Breast epithelium (tissue), 4 donors: Measurements from ENCODE around the gene ANKRD39. TPM values are rescaled to one million over a fixed set of nuclear protein-coding genes. Genes with fewer than 3 reads are reported as not detected.

ENCODE experiments used
- DNase-seq, 2 donors: peaks; one replicate each; pipeline ENCODE4 v3.0.0-alpha.2; 2019; ENCODE audit warnings: low spot score in 2 of 2
- H3K27ac ChIP-seq, 2 donors: fragments of 200-600 bp; sonication (generic) in 1 of 2; one replicate each; pipeline ENCODE4 v1.5.1; 2016 to 2019; ENCODE audit warnings: mild to moderate bottlenecking in 1 of 2
- H3K27me3 ChIP-seq, 2 donors: fragments of 200-600 bp; sonication (generic) in 1 of 2; one replicate each; pipeline versions ENCODE4 v1.5.1 to v1.6.0; 2017 to 2019; ENCODE audit warnings: control low read depth in 1 of 2, mild to moderate bottlenecking in 1 of 2
- H3K36me3 ChIP-seq: fragments of 200-600 bp; one replicate; pipeline ENCODE4 v1.5.1; 2019
- H3K4me1 ChIP-seq, 2 donors: fragments of 200-600 bp; sonication (generic); one replicate each; pipeline ENCODE4 v1.5.1; 2016 to 2019; ENCODE audit warnings: control low read depth in 1 of 2
- H3K4me3 ChIP-seq, 3 donors: fragments of 200-600 bp; sonication (generic); 1 replicate in 2 of 3; 2 replicates in 1 of 3; pipeline ENCODE4 v1.5.1; 2016 to 2019; ENCODE audit warnings: mild to moderate bottlenecking in 3 of 3, moderate library complexity in 2 of 3
- H3K9me3 ChIP-seq, 2 donors: fragments of 200-600 bp; sonication (generic) in 1 of 2; one replicate each; pipeline ENCODE4 v1.5.1; 2016 to 2019; ENCODE audit warnings: control low read depth in 1 of 2
- POLR2A ChIP-seq: fragments of 450-650 bp; IDR thresholded peaks from one replicate; pipeline ENCODE4 v1.6.1; 2016; ENCODE audit warnings: antibody characterized with exemption, mild to moderate bottlenecking, moderate library complexity
- POLR2AphosphoS5 ChIP-seq, 3 donors: sonication (generic); formaldehyde crosslinking; IDR thresholded peaks; one replicate each; pipeline ENCODE4 v1.6.1; 2017; ENCODE audit warnings: antibody characterized with exemption in 3 of 3
- intact Hi-C: fragments of 100-400 bp; cut with DNase I; formaldehyde crosslinking; loops from one replicate; pipeline ENCODE4 v1.15.1; 2023; ENCODE audit warnings: low total_unique reads
- total RNA-seq, 3 donors: library from RNA; depleted of rRNA; stranded (reverse); fragments of >200 nt; gene quantifications; one replicate each; pipeline ENCODE4 v1.1.0, GENCODE V29; 2016
- TF ChIP-seq, protein P1 (sequence below), 3 donors: fragments of 450-650 bp; IDR thresholded peaks; one replicate each; pipeline ENCODE4 v1.5.1; 2016 to 2017; ENCODE audit warnings: antibody characterized with exemption in 3 of 3, mild to moderate bottlenecking in 3 of 3, moderate library complexity in 3 of 3

The ANKRD39 gene
- total RNA-seq, 3 donors from 2014 or later = 8.8 to 15.8 (median 9.2) TPM

- H3K4me1 ChIP-seq = peaks cover 0 to 1% of the 10 kb centered on the region in 2 donors
- H3K27me3 ChIP-seq = no peaks in the 10 kb centered on the region
- no peak for TF ChIP-seq POLR2AphosphoS5 (IDR thresholded peaks at IDR 0.05)
- TF ChIP-seq, protein P1, sequence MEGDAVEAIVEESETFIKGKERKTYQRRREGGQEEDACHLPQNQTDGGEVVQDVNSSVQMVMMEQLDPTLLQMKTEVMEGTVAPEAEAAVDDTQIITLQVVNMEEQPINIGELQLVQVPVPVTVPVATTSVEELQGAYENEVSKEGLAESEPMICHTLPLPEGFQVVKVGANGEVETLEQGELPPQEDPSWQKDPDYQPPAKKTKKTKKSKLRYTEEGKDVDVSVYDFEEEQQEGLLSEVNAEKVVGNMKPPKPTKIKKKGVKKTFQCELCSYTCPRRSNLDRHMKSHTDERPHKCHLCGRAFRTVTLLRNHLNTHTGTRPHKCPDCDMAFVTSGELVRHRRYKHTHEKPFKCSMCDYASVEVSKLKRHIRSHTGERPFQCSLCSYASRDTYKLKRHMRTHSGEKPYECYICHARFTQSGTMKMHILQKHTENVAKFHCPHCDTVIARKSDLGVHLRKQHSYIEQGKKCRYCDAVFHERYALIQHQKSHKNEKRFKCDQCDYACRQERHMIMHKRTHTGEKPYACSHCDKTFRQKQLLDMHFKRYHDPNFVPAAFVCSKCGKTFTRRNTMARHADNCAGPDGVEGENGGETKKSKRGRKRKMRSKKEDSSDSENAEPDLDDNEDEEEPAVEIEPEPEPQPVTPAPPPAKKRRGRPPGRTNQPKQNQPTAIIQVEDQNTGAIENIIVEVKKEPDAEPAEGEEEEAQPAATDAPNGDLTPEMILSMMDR (IDR thresholded peaks at IDR 0.05) = no peak
- no peak for TF ChIP-seq POLR2A
- H3K9me3 ChIP-seq = no peaks in the 10 kb centered on the region
- intact Hi-C loops = no loop called here
- H3K36me3 ChIP-seq = no peaks in the 10 kb centered on the region
- no peak for DNase-seq
- no peak overlapping the region for H3K27ac ChIP-seq
- H3K4me3 ChIP-seq = no peak overlapping the region
These were observed 45.9 kb downstream of the ANKRD39 start for GRCh38 chr2:96811917-96812316.

DNA sequence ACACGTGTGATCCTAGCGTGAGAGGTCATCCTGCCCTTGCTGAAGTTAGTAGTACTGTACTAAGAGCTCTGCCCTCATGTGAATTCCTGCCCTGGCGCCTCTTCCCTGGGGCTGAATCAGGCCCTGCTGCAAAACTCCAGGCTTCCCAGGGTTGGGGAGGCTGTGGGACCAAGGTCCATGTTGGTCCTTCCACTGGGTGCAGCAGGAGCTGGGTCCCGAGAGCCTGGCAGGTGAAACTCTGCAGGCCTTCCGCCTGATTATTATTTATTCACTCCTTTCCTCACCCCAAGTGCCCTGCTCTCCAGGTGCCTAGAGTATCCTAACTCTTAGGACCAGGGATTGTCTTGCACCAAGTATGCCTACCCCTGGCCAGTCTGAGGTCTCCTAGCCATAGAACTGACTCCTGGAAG, 47.0 kb downstream of the ANKRD39 start:
- TF ChIP-seq, protein P1 (IDR thresholded peaks at IDR 0.05) = no peak
- TF ChIP-seq POLR2A (no peak), POLR2AphosphoS5 (IDR thresholded peaks at IDR 0.05) (no peak)
- intact Hi-C loops = no loop called here
- Histone ChIP-seq H3K9me3 (no peaks in the 10 kb centered on the region), H3K36me3 (no peaks in the 10 kb centered on the region), H3K27me3 (no peaks in the 10 kb centered on the region), H3K4me3 (no peak overlapping the region), H3K4me1 (no peaks in the 10 kb centered on the region), H3K27ac (no peak overlapping the region)
- DNase-seq = no peak

- H3K27ac ChIP-seq = no peak overlapping the region
- H3K4me3 ChIP-seq = no peak overlapping the region
- DNase-seq = no peak
- H3K36me3 ChIP-seq = no peaks in the 10 kb centered on the region
- intact Hi-C loops = no loop called here
- no peaks in the 10 kb centered on the region for H3K9me3 ChIP-seq
- no peaks in the 10 kb centered on the region for H3K27me3 ChIP-seq
- TF ChIP-seq POLR2A (no peak), POLR2AphosphoS5 (IDR thresholded peaks at IDR 0.05) (no peak)
- TF ChIP-seq, protein P1 (IDR thresholded peaks at IDR 0.05) = no peak
- no peaks in the 10 kb centered on the region for H3K4me1 ChIP-seq
These were observed 47.6 kb downstream of the ANKRD39 start for GRCh38 chr2:96809951-96810782.

DNA sequence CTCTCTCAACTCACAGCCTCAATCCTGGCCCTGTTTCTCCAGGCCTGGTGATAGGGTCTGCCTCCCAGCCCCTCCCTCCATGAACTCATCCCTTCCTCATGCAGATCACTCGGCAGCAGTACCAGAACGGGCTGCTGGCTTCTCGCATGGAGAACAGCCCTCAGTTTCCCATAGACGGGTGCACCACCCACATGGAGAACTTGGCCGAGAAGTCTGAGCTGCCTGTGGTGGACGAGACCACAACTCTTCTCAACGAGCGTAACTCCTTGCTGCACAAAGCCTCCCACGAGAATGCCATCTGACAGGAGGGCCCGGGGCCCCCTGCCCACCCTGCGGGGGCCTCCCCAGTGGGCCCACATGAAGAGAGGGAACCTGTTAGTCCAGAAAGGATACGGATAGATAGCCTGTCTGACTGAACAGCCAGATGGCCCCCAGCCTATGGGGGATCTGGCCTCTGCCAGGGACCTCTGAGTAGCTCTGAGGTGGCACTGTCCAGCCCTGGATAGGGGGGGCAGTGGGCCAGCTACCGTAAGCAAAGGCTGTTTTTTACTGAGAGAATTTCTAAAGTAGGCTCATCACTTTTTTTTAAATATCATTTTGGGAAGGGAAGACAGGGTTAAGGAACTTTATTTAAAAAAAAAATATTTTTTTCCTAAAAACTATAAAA, 48.5 kb downstream of the ANKRD39 start:
- H3K27ac ChIP-seq = no peak overlapping the region
- intact Hi-C loops = no loop called here

More for the DNA sequence above, 48.5 kb downstream of the ANKRD39 start:
- H3K4me3 ChIP-seq = no peak overlapping the region
- no peaks in the 10 kb centered on the region for H3K4me1 ChIP-seq
- H3K27me3 ChIP-seq = no peaks in the 10 kb centered on the region
- no peak for TF ChIP-seq POLR2A
- TF ChIP-seq, protein P1 (IDR thresholded peaks at IDR 0.05) = no peak
- no peak for TF ChIP-seq POLR2AphosphoS5 (IDR thresholded peaks at IDR 0.05)
- H3K9me3 ChIP-seq = no peaks in the 10 kb centered on the region
- no peaks in the 10 kb centered on the region for H3K36me3 ChIP-seq
- no peak for DNase-seq
